HepG2 (cell line): ENCODE results near the gene SPSB2. TPM values are rescaled to one million over a fixed set of nuclear protein-coding genes. Genes with fewer than 3 reads are reported as not detected.

Experiments
- KLF15 ChIP-seq: sonication (generic); formaldehyde crosslinking; IDR thresholded peaks from 2 replicates; pipeline ENCODE4 v1.8.1; 2023; ENCODE audit warnings: borderline replicate concordance, mild to moderate bottlenecking, inconsistent platforms, missing genetic modification reagents, mixed read lengths
- NR2C2 ChIP-seq: sonication (generic); formaldehyde crosslinking; IDR thresholded peaks from 2 replicates; pipeline ENCODE4 v1.4.0; 2020; ENCODE audit warnings: missing genetic modification reagents, mild to moderate bottlenecking, moderate library complexity, borderline replicate concordance
- PHF8 ChIP-seq: sonication (generic); formaldehyde crosslinking; IDR thresholded peaks from 2 replicates; pipeline ENCODE4 v1.5.0; 2020; ENCODE audit warnings: missing genetic modification reagents
- PRDM15 ChIP-seq: sonication (generic); formaldehyde crosslinking; IDR thresholded peaks from 2 replicates; pipeline ENCODE4 v1.4.0; 2020; ENCODE audit warnings: missing genetic modification reagents
- THRA ChIP-seq: sonication (generic); formaldehyde crosslinking; IDR thresholded peaks from 2 replicates; pipeline ENCODE4 v1.4.0; 2020; ENCODE audit warnings: missing genetic modification reagents, borderline replicate concordance
- ZBED4 ChIP-seq: sonication (generic); formaldehyde crosslinking; IDR thresholded peaks from 2 replicates; pipeline ENCODE4 v1.4.0; 2020; ENCODE audit warnings: missing genetic modification reagents, borderline replicate concordance
- ZNF549 ChIP-seq: sonication (generic); formaldehyde crosslinking; IDR thresholded peaks from 2 replicates; pipeline ENCODE4 v1.5.0; 2020; ENCODE audit warnings: missing genetic modification reagents
- ZNF574 ChIP-seq: sonication (generic); formaldehyde crosslinking; IDR thresholded peaks from 2 replicates; pipeline ENCODE4 v1.4.0; 2020; ENCODE audit warnings: missing genetic modification reagents
- ZNF609 ChIP-seq: sonication (generic); formaldehyde crosslinking; IDR thresholded peaks from 2 replicates; pipeline ENCODE4 v1.4.0; 2020; ENCODE audit warnings: mild to moderate bottlenecking, missing genetic modification reagents, borderline replicate concordance
- polyA plus RNA-seq, 8 experiments: library from polyadenylated mRNA; depleted of rRNA in 3 of 8; stranded (reverse) in 7 of 8; unstranded in 1 of 8; fragments of >200 nt; fragmentation: Illumina TruSeq in 4 of 8; extraction: Trizol in 4 of 8; gene quantifications; 2 replicates each; pipeline versions ENCODE4 v1.2.1 to v1.2.3, GENCODE V29; 2011 to 2016; ENCODE audit warnings: low read depth in 4 of 8, missing spikeins in 1 of 8, mixed read lengths in 1 of 8; ENCODE audit not compliant: insufficient read depth in 1 of 8
- total RNA-seq, 5 experiments: library from RNA; depleted of rRNA; stranded (reverse); fragments of >200 nt; fragmentation: Illumina TruSeq; extraction: Trizol; gene quantifications; 2 replicates each; pipeline ENCODE4 v1.2.3, GENCODE V29; 2016; ENCODE audit warnings: low read depth in 1 of 5

Gene SPSB2
- total and polyA plus RNA-seq, 2 of the 13 experiments (the other 11 are each of a cell fraction or from before 2014, with no cell fraction given), result 2.0 to 6.2 TPM

- no peak; the same call in 1 of the 2 replicates for TF ChIP-seq ZBED4 (CRISPR knock-in tag)
- TF ChIP-seq KLF15, result no peak
- 0 out of 2 replicates have a peak, but pooled peaks have one; percentile 18 for TF ChIP-seq PRDM15 (CRISPR knock-in tag)
- peak; percentile 81 for TF ChIP-seq PHF8 (CRISPR knock-in tag)
- TF ChIP-seq ZNF574, result peak; percentile 41
- peak; percentile 52 for TF ChIP-seq THRA (CRISPR knock-in tag)
- TF ChIP-seq ZNF609 (CRISPR knock-in tag), result 0 out of 2 replicates have a peak, but pooled peaks have one; percentile 10
- no peak; the same call in 1 of the 2 replicates for TF ChIP-seq ZNF549 (CRISPR knock-in tag)
- 0 out of 2 replicates have a peak, but pooled peaks have one; percentile 19 for TF ChIP-seq NR2C2 (CRISPR knock-in tag)
Observed at GRCh38 chr12:6867413-6868210, 5.5 kb downstream of the SPSB2 start, which contains the start of gene TPI1 (continued).
